Left forelimb (tissue), 1 donor: ENCODE data around the gene BICD1.

Source experiments
- DNase-seq: peaks from one replicate; pipeline ENCODE4 v3.0.0-alpha.2; 2018; ENCODE audit warnings: low spot score

BICD1 gene

GRCh38 chr12:32281098-32281497, 174.5 kb downstream of the BICD1 start:
- DNase-seq: no peak

GRCh38 chr12:32284561-32284960, 177.9 kb downstream of the BICD1 start:
- no peak for DNase-seq

GRCh38 chr12:32285021-32285420, 178.4 kb downstream of the BICD1 start:
- DNase-seq: no peak

GRCh38 chr12:32285489-32285888, 178.8 kb downstream of the BICD1 start:
- no peak for DNase-seq

- no peak for DNase-seq
Observed at GRCh38 chr12:32290411-32290810, 183.8 kb downstream of the BICD1 start.

- DNase-seq: no peak
Observed at GRCh38 chr12:32292151-32292550, 185.5 kb downstream of the BICD1 start.

GRCh38 chr12:32293808-32294419, 187.3 kb downstream of the BICD1 start:
- DNase-seq: no peak

GRCh38 chr12:32296567-32296966, 189.9 kb downstream of the BICD1 start:
- DNase-seq: no peak

- DNase-seq: no peak
Observed at GRCh38 chr12:32298917-32299316, 192.3 kb downstream of the BICD1 start.

- DNase-seq: no peak
Observed at GRCh38 chr12:32301216-32301615, 194.6 kb downstream of the BICD1 start.

- DNase-seq: no peak
Observed at GRCh38 chr12:32302218-32303173, 195.8 kb downstream of the BICD1 start.

- DNase-seq: no peak
Observed at GRCh38 chr12:32303174-32303549, 196.5 kb downstream of the BICD1 start.

- DNase-seq: no peak
Observed at GRCh38 chr12:32305163-32305562, 198.5 kb downstream of the BICD1 start.

GRCh38 chr12:32307326-32307725, 200.7 kb downstream of the BICD1 start:
- DNase-seq: no peak

GRCh38 chr12:32309811-32310736, 203.4 kb downstream of the BICD1 start:
- no peak for DNase-seq

GRCh38 chr12:32312049-32312670, 205.5 kb downstream of the BICD1 start:
- DNase-seq: no peak

- DNase-seq: no peak
Observed at GRCh38 chr12:32322354-32322753, 215.7 kb downstream of the BICD1 start.

- DNase-seq: no peak
Observed at GRCh38 chr12:32331133-32331532, 224.5 kb downstream of the BICD1 start.

- no peak for DNase-seq
Observed at GRCh38 chr12:32332446-32332845, 225.8 kb downstream of the BICD1 start.

- no peak for DNase-seq
Observed at GRCh38 chr12:32334371-32334777, 227.7 kb downstream of the BICD1 start.

GRCh38 chr12:32336261-32336660, 229.6 kb downstream of the BICD1 start:
- no peak for DNase-seq

GRCh38 chr12:32343496-32343895, 236.8 kb downstream of the BICD1 start:
- no peak for DNase-seq
